NT2/D1 (cell line): ENCODE measurements around the gene RAB8A.
A peak's percentile ranks its signal among the peaks of the same experiment; 100 is the strongest.
"Not testable (repeated sequence)": the region's sequence is repeated elsewhere in the genome, so short reads cannot be mapped to it uniquely, and the experiment has no call there.

Source experiments
- DNase-seq: peaks from one replicate; pipeline ENCODE4 v3.0.0-alpha.2; 2011; ENCODE audit warnings: low read depth, low spot score
- H3K27me3 ChIP-seq: 2 replicates; pipeline ENCODE4 v1.6.0; 2011; ENCODE audit warnings: mild to moderate bottlenecking; ENCODE audit not compliant: insufficient read length, insufficient read depth
- H3K36me3 ChIP-seq: 2 replicates; pipeline ENCODE4 v1.6.1; 2011; ENCODE audit warnings: mild to moderate bottlenecking, low read length, mixed read lengths; ENCODE audit not compliant: insufficient read depth, insufficient read length
- H3K4me1 ChIP-seq: 2 replicates; pipeline ENCODE4 v1.5.1; 2011; ENCODE audit not compliant: insufficient read depth, insufficient read length
- H3K4me3 ChIP-seq: 2 replicates; pipeline ENCODE4 v1.5.1; 2011; ENCODE audit warnings: low read depth; ENCODE audit not compliant: insufficient read length
- H3K9ac ChIP-seq: 2 replicates; pipeline ENCODE4 v1.6.0; 2011; ENCODE audit warnings: low read depth; ENCODE audit not compliant: insufficient read length
- H3K9me3 ChIP-seq: 2 replicates; pipeline ENCODE4 v1.5.1; 2011; ENCODE audit warnings: mild to moderate bottlenecking, low read length; ENCODE audit not compliant: insufficient read depth
- SUZ12 ChIP-seq: IDR thresholded peaks from 2 replicates; pipeline ENCODE4 v1.6.1; 2011; ENCODE audit not compliant: insufficient read length, insufficient read depth; ENCODE audit errors: extremely low read depth
- YY1 ChIP-seq: IDR thresholded peaks from 2 replicates; pipeline ENCODE4 v1.6.1; 2011; ENCODE audit not compliant: insufficient read length, insufficient read depth
- ZNF274 ChIP-seq: IDR thresholded peaks from 2 replicates; pipeline ENCODE4 v1.6.1; 2011; ENCODE audit warnings: mild to moderate bottlenecking, low read depth, low read length

RAB8A gene

DNA sequence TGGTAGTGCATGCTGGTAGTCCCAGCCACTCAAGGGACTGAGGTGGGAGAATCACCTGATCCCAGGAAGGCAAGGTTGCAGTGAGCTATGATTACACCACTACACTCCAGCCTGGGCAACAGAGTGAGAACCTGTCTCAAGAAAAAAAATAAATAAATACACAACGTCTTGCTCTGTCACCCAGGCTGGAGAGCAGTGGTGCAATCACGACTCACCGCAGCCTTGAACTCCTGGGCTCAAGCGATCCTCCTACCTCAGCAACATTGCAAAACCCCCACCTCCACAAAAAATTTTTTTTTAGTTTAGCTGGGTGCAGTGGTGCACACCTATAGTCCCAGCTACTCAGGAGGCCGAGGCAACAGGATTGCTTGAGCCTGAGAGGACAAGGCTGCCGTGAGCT is 26.6 kb upstream of the RAB8A start:
- TF ChIP-seq YY1 = no peak
- no peak for TF ChIP-seq SUZ12
- TF ChIP-seq ZNF274 = no peak
- no peaks in the 10 kb centered on the region for H3K27me3 ChIP-seq
- peaks cover 2% of the 10 kb centered on the region for H3K4me1 ChIP-seq
- H3K9ac ChIP-seq = no peak overlapping the region
- no peak overlapping the region for H3K4me3 ChIP-seq
- DNase-seq = no peak
- no peaks in the 10 kb centered on the region for H3K9me3 ChIP-seq
- peaks cover 98% of the 10 kb centered on the region for H3K36me3 ChIP-seq

DNA sequence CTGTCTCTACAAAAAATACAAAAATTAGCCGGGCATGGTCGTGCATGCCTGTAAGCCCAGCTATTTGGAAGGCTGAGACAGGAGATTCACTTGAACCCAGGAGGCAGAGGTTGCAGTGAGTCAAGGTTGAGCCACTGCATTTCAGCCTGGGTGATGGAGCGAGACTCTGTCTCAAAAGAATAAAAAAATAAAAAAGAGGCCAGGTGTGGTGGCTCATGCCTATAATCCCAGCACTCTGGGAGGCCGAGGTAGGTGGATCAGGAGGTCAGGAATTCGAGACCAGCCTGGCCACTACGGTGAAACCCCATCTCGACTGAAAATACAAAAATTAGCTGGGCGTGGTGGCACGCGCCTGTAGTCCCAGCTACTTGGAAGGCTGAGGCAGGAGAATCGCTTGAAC is 24.3 kb upstream of the RAB8A start:
- H3K36me3 ChIP-seq = peaks cover 98% of the 10 kb centered on the region
- H3K4me1 ChIP-seq = not testable (repeated sequence)

GRCh38 chr19:16087940-16088339 is 23.7 kb upstream of the RAB8A start:
- no peak overlapping the region for H3K4me3 ChIP-seq
- no peak for DNase-seq
- TF ChIP-seq YY1 = no peak
- TF ChIP-seq SUZ12 = no peak
- H3K27me3 ChIP-seq = no peaks in the 10 kb centered on the region
- H3K4me1 ChIP-seq = peaks cover 2% of the 10 kb centered on the region
- peaks cover 98% of the 10 kb centered on the region for H3K36me3 ChIP-seq
- H3K9ac ChIP-seq = peak overlapping the region; percentile 17
- H3K9me3 ChIP-seq = no peaks in the 10 kb centered on the region

More for the DNA sequence above, 24.3 kb upstream of the RAB8A start:
- not testable (repeated sequence) for H3K27me3 ChIP-seq, H3K9me3 ChIP-seq, H3K4me3 ChIP-seq, DNase-seq, H3K9ac ChIP-seq

DNA sequence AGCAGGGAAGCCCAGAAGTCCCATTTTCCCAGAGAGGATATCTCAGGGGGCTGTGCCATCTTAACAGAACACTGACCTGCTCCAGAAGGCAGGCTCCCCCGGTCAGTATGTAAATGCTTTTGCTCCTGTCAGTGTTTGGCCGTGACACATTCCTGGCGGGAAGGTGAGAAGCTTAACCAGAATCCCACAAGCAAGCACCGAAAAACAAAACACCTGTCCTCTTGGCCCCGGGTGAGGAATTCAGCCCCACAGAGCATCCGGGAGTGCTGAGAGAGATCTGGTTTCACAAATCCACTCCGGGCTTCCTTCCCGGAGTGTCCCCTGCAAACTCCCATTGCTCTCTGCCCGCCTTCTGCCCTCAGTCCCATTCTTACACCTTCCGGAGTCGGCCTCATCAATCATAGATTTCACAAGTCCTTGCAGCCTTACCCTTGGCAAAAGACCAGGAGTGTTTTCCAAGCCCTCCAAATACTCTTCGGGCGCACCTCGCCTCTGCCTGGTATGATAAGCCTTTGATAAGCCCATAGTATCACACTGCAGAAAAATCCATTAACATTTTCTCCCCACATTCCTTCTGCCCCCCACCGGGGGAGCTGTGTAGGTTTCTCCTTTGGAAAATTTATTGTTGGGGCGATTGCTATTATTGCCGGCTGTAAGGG is 23.2 kb upstream of the RAB8A start:
- H3K4me1 ChIP-seq = peaks cover 2% of the 10 kb centered on the region
- no peaks in the 10 kb centered on the region for H3K27me3 ChIP-seq
- no peak for TF ChIP-seq ZNF274
- TF ChIP-seq SUZ12 = no peak
- no peak for TF ChIP-seq YY1
- peak overlapping the region; percentile 17 for H3K9ac ChIP-seq
- H3K4me3 ChIP-seq = no peak overlapping the region
- H3K36me3 ChIP-seq = peaks cover 98% of the 10 kb centered on the region
- no peak for DNase-seq
- no peaks in the 10 kb centered on the region for H3K9me3 ChIP-seq

GRCh38 chr19:16089010-16089846 is 22.5 kb upstream of the RAB8A start:
- Histone ChIP-seq H3K36me3 (peaks cover 96% of the 10 kb centered on the region), H3K4me1 (peaks cover 1% of the 10 kb centered on the region), H3K9ac (no peak overlapping the region)

DNA sequence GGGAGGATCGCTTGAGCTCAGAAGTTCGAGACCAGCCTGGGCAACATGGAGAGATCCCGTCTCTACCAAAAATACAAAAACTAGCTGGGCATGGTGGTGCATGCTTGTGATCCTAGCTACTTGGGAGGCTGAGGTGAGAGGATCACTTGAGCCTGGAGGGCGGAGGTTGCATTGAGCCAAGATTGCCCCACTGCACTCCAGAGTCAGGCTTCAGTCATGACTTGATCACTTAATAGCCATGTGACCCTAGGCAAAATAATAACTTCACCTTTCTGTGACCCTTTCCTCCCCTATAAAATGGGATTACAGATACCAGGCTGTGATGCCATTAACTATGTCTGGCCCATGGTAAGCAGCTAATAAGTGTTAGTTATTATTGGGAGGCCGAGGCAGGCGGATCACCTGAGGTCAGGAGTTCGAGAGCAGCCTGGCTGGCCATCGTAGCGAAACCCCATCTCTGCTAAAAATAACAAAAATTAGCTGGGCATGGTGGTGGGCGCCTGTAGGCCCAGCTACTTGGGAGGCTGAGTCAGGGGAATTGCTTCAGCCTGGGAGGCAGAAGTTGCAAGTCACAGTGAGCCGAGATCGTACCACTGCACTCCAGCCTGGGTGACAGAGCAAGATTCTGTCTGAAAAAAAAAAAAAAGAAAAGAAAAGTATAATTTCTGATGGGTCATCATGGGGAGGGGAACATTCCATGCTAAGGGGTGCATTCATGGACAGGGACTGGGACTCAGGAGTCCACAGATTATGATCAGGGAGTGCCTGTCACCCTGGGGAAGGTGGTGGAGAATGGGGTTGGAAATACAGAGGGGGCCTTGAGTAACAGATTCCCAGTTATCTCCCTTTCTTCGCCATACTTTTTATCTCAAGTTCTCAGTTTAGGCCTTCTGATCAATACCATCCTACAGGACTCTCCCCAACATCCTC is 19.9 kb upstream of the RAB8A start:
- no peak for TF ChIP-seq SUZ12
- TF ChIP-seq ZNF274 = no peak
- no peak for TF ChIP-seq YY1
- Histone ChIP-seq H3K4me1 (no peaks in the 10 kb centered on the region), H3K9ac (no peak overlapping the region), H3K9me3 (no peaks in the 10 kb centered on the region), H3K36me3 (peaks cover 94% of the 10 kb centered on the region), H3K4me3 (no peak overlapping the region), H3K27me3 (no peaks in the 10 kb centered on the region)
- DNase-seq = no peak

More at GRCh38 chr19:16089010-16089846, 22.5 kb upstream of the RAB8A start:
- no peak overlapping the region for H3K4me3 ChIP-seq
- DNase-seq = no peak
- no peaks in the 10 kb centered on the region for H3K27me3 ChIP-seq
- no peak for TF ChIP-seq SUZ12
- no peak for TF ChIP-seq ZNF274
- no peak for TF ChIP-seq YY1
- no peaks in the 10 kb centered on the region for H3K9me3 ChIP-seq
